GM12873 (cell line): ENCODE measurements around the gene CHD1L.

Experiments used
- CTCF ChIP-seq: IDR thresholded peaks from 2 replicates; pipeline ENCODE4 v1.5.1; 2012; ENCODE audit warnings: low read depth, mild to moderate bottlenecking, moderate library complexity, low read length, control low read depth; ENCODE audit not compliant: insufficient read depth; ENCODE audit errors: missing control alignments

Gene CHD1L

GRCh38 chr1:147236959-147237791 lies 5.3 kb upstream of the CHD1L start:
- no peak for TF ChIP-seq CTCF

- no peak for TF ChIP-seq CTCF
Measured at GRCh38 chr1:147238053-147238902, 4.2 kb upstream of the CHD1L start.

GRCh38 chr1:147238925-147239820 lies 3.3 kb upstream of the CHD1L start:
- TF ChIP-seq CTCF = no peak

GRCh38 chr1:147241934-147242448 lies 493 bp upstream of the CHD1L start:
- TF ChIP-seq CTCF = no peak

- no peak for TF ChIP-seq CTCF
Measured at GRCh38 chr1:147243228-147243685, 773 bp downstream of the CHD1L start.

GRCh38 chr1:147243841-147244240 lies 1.4 kb downstream of the CHD1L start:
- no peak for TF ChIP-seq CTCF

- TF ChIP-seq CTCF = no peak
Measured at GRCh38 chr1:147245129-147245528, 2.6 kb downstream of the CHD1L start.
